Measurements from ENCODE around the gene CD36. TPM values are rescaled to one million over a fixed set of nuclear protein-coding genes. Genes with fewer than 3 reads are reported as not detected.

Gene CD36
- total RNA-seq, 1 experiment from 2014 or later, result 0.46 TPM

DNA sequence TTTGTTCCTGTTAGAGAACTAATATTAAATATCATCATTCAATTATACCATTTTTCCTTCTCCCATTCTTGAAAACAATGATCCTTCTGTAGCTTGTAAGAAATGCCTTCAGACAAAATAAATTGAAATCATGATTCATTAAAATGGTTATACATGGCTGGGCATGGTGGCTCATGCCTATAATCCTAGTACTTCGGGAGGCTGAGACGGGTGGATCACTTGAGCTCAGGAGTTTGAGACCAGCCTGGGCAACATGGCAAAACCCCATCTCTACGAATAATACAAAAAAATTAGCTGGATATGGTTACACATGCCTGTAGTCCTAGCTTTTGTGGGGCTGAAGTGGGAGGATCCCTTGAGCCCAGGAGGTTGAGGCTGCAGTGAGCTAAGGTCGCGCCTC, 13.0 kb downstream of the CD36 start:
- Histone ChIP-seq H3K27me3 (ENCODE audit: control insufficient read depth, insufficient read depth, low read length) (peaks cover 3% of the 10 kb centered on the region; the same call in 1 of the 2 replicates), H3K27ac (ENCODE audit: low read length) (no peak overlapping the region), H3K4me3 (ENCODE audit: low read depth in 2 of 2, low read length in 2 of 2) (no peak overlapping the region), H3K4me1 (ENCODE audit: control insufficient read depth, insufficient read depth, low read length) (no peaks in the 10 kb centered on the region), H3K9me3 (ENCODE audit: control insufficient read depth, insufficient read depth, low read depth, low read length) (no peaks in the 10 kb centered on the region), H3K36me3 (ENCODE audit: control insufficient read depth, insufficient read depth, low read length) (no peaks in the 10 kb centered on the region)
- ATAC-seq (no peak), DNase-seq (ENCODE audit: low read depth, low spot score) (no peak)
- in situ Hi-C loops (cut with HindIII; ENCODE audit: low pct_unique_long_range_greater_than_20kb, low sequenced_read_pairs) (no loop called here), intact Hi-C loops (cut with micrococcal nuclease; ENCODE audit: unreplicated experiment) (no loop called here)
- no TSS peak for BruUV-seq (replicated peaks)
- TF ChIP-seq POLR2AphosphoS5 (IDR thresholded peaks at IDR 0.05; ENCODE audit: low read depth, low read length), result no peak
- TF ChIP-seq TCF7L2 (IDR thresholded peaks at IDR 0.05; ENCODE audit: low read depth, low read length), result no peak
- TF ChIP-seq, protein P1, sequence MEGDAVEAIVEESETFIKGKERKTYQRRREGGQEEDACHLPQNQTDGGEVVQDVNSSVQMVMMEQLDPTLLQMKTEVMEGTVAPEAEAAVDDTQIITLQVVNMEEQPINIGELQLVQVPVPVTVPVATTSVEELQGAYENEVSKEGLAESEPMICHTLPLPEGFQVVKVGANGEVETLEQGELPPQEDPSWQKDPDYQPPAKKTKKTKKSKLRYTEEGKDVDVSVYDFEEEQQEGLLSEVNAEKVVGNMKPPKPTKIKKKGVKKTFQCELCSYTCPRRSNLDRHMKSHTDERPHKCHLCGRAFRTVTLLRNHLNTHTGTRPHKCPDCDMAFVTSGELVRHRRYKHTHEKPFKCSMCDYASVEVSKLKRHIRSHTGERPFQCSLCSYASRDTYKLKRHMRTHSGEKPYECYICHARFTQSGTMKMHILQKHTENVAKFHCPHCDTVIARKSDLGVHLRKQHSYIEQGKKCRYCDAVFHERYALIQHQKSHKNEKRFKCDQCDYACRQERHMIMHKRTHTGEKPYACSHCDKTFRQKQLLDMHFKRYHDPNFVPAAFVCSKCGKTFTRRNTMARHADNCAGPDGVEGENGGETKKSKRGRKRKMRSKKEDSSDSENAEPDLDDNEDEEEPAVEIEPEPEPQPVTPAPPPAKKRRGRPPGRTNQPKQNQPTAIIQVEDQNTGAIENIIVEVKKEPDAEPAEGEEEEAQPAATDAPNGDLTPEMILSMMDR (IDR thresholded peaks at IDR 0.05), result no peak
- TF ChIP-seq, protein P2, sequence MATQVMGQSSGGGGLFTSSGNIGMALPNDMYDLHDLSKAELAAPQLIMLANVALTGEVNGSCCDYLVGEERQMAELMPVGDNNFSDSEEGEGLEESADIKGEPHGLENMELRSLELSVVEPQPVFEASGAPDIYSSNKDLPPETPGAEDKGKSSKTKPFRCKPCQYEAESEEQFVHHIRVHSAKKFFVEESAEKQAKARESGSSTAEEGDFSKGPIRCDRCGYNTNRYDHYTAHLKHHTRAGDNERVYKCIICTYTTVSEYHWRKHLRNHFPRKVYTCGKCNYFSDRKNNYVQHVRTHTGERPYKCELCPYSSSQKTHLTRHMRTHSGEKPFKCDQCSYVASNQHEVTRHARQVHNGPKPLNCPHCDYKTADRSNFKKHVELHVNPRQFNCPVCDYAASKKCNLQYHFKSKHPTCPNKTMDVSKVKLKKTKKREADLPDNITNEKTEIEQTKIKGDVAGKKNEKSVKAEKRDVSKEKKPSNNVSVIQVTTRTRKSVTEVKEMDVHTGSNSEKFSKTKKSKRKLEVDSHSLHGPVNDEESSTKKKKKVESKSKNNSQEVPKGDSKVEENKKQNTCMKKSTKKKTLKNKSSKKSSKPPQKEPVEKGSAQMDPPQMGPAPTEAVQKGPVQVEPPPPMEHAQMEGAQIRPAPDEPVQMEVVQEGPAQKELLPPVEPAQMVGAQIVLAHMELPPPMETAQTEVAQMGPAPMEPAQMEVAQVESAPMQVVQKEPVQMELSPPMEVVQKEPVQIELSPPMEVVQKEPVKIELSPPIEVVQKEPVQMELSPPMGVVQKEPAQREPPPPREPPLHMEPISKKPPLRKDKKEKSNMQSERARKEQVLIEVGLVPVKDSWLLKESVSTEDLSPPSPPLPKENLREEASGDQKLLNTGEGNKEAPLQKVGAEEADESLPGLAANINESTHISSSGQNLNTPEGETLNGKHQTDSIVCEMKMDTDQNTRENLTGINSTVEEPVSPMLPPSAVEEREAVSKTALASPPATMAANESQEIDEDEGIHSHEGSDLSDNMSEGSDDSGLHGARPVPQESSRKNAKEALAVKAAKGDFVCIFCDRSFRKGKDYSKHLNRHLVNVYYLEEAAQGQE (IDR thresholded peaks at IDR 0.05; ENCODE audit: insufficient read depth in 1 of 2, low read depth in 2 of 2, low read length in 1 of 2), result no peak
- no peak for TF ChIP-seq SIN3A (IDR thresholded peaks at IDR 0.05; ENCODE audit: borderline replicate concordance, insufficient read depth, low read depth, low read length)
- ChIA-PET POLR2A (no interaction called here), CTCF (no interaction called here)

DNA sequence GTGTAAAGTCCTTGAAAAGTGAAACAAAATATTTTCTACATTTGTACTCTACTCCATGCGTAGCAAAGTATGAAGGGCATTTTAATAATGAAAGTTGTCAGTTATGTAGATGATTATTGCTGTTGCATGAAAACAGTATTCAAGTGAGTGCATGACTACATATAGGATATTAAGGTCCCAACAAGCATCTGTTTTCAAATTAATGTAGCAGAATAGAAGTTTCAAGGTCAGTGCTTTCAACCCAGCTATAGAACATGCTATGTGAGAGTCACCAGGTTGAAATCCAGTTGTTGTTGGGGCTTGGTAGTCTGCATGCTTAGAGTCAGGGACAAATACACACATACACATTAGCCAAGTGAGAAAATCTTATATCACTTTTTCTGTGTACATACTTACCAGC, 14.8 kb downstream of the CD36 start:
- no peak for ATAC-seq
- Histone ChIP-seq H3K4me3 (ENCODE audit: low read depth in 2 of 2, low read length in 2 of 2) (no peak overlapping the region), H3K4me1 (ENCODE audit: control insufficient read depth, insufficient read depth, low read length) (no peaks in the 10 kb centered on the region), H3K36me3 (ENCODE audit: control insufficient read depth, insufficient read depth, low read length) (no peaks in the 10 kb centered on the region), H3K9me3 (ENCODE audit: control insufficient read depth, insufficient read depth, low read depth, low read length) (no peaks in the 10 kb centered on the region), H3K27ac (ENCODE audit: low read length) (no peak overlapping the region), H3K27me3 (ENCODE audit: control insufficient read depth, insufficient read depth, low read length) (no peaks in the 10 kb centered on the region; the same call in 1 of the 2 replicates)
- TF ChIP-seq TCF7L2 (IDR thresholded peaks at IDR 0.05; ENCODE audit: low read depth, low read length) (no peak), POLR2AphosphoS5 (IDR thresholded peaks at IDR 0.05; ENCODE audit: low read depth, low read length) (no peak), SIN3A (IDR thresholded peaks at IDR 0.05; ENCODE audit: borderline replicate concordance, insufficient read depth, low read depth, low read length) (no peak)
- TF ChIP-seq, protein P1 (IDR thresholded peaks at IDR 0.05), result no peak
- TF ChIP-seq, protein P2 (IDR thresholded peaks at IDR 0.05; ENCODE audit: insufficient read depth in 1 of 2, low read depth in 2 of 2, low read length in 1 of 2), result no peak
- DNase-seq (ENCODE audit: low read depth, low spot score), result no peak
- in situ Hi-C loops (cut with HindIII; ENCODE audit: low pct_unique_long_range_greater_than_20kb, low sequenced_read_pairs), result no loop called here
- intact Hi-C loops (cut with micrococcal nuclease; ENCODE audit: unreplicated experiment), result no loop called here
- BruUV-seq (replicated peaks), result no TSS peak
- ChIA-PET POLR2A (no interaction called here), CTCF (no interaction called here)

Data from Panc1 (cell line).